GM04504 (cell line): ENCODE results near the gene HDGFL1.

ENCODE experiments used
- DNase-seq: peaks from one replicate; pipeline ENCODE4 v3.0.0-alpha.2; 2012; ENCODE audit warnings: low read depth

Gene HDGFL1

GRCh38 chr6:22590423-22590822 lies 21.1 kb downstream of the HDGFL1 start:
- no peak for DNase-seq

GRCh38 chr6:22593895-22594294 lies 24.5 kb downstream of the HDGFL1 start:
- DNase-seq: no peak

- no peak for DNase-seq
Measured at GRCh38 chr6:22596011-22596410, 26.6 kb downstream of the HDGFL1 start.

- no peak for DNase-seq
Measured at GRCh38 chr6:22598339-22598738, 29.0 kb downstream of the HDGFL1 start.

GRCh38 chr6:22600059-22600458 lies 30.7 kb downstream of the HDGFL1 start:
- no peak for DNase-seq

GRCh38 chr6:22601984-22602383 lies 32.6 kb downstream of the HDGFL1 start:
- no peak for DNase-seq

- DNase-seq: no peak
Measured at GRCh38 chr6:22605736-22606135, 36.4 kb downstream of the HDGFL1 start.

- no peak for DNase-seq
Measured at GRCh38 chr6:22610127-22610526, 40.8 kb downstream of the HDGFL1 start.

- no peak for DNase-seq
Measured at GRCh38 chr6:22612236-22612635, 42.9 kb downstream of the HDGFL1 start.

GRCh38 chr6:22613051-22613450 lies 43.7 kb downstream of the HDGFL1 start:
- no peak for DNase-seq

GRCh38 chr6:22613695-22614094 lies 44.3 kb downstream of the HDGFL1 start:
- DNase-seq: peak; percentile 10

- no peak for DNase-seq
Measured at GRCh38 chr6:22614547-22614946, 45.2 kb downstream of the HDGFL1 start.

- DNase-seq: no peak
Measured at GRCh38 chr6:22621028-22621427, 51.7 kb downstream of the HDGFL1 start.
